Tibial nerve (tissue), 4 donors: Measurements from ENCODE around the gene LRRC4C.

Experiments
- CTCF ChIP-seq, 5 experiments: fragments of 200-600 bp in 3 of 5; fragments of 450-650 bp in 2 of 5; sonication (generic) in 3 of 5; IDR thresholded peaks; one replicate each; pipeline ENCODE4 v1.5.1; 2016 to 2019; ENCODE audit warnings: antibody characterized with exemption in 5 of 5, mild to moderate bottlenecking in 3 of 5, moderate library complexity in 2 of 5
- EP300 ChIP-seq, 2 donors: sonication (generic); formaldehyde crosslinking; IDR thresholded peaks; one replicate each; pipeline ENCODE4 v1.6.1; 2017; ENCODE audit warnings: antibody characterized with exemption in 2 of 2, mild to moderate bottlenecking in 1 of 2
- POLR2A ChIP-seq, 2 donors: fragments of 450-650 bp; IDR thresholded peaks; one replicate each; pipeline ENCODE4 v1.6.1; 2017; ENCODE audit warnings: antibody characterized with exemption in 2 of 2, mild to moderate bottlenecking in 2 of 2, moderate library complexity in 2 of 2

- no peak for TF ChIP-seq CTCF (IDR thresholded peaks at IDR 0.05)
- no peak for TF ChIP-seq POLR2A (IDR thresholded peaks at IDR 0.05)
- TF ChIP-seq EP300 (IDR thresholded peaks at IDR 0.05): no peak
Observed at GRCh38 chr11:40274017-40274416, 1185.4 kb downstream of the LRRC4C start.
